HG03280 (cell line): Measurements from ENCODE around the gene CALML6.

Experiments used
- ATAC-seq: cut with Tn5 transposase; IDR thresholded peaks from one replicate; pipeline ENCODE4 v1.9.1; 2021; ENCODE audit warnings: mild to moderate bottlenecking, moderate library complexity; ENCODE audit not compliant: unreplicated experiment

Gene CALML6

DNA sequence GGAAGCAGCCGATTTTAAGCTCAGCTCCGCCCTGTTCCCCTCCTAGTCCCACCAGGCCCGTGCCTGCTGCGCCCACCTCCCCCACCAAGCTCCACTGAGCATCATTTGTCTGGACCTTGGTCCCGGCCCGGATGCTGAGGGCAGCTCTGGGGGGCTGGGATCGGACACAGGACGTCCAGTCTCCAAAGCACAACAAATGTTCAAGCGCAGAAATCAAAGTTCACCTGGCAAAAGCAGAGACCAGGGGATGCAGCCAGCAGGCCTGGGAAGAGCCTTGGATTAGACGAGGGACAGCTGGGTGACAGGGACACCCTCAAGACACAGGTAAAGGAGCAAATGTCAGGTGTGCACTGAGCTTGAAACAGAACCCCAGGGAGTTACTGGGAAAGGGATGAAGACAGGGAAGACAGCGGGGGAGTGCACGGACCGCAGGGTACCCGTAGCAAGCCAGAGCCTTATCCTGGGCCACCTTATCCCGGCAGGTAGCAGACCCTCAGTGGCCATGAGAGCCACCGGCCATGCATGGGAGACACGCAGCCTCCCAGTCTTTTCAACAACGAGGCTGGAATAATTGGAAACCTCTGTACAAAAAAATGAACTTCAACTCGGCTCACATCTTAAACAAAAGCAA is 26.3 kb downstream of the CALML6 start:
- ATAC-seq = no peak

DNA sequence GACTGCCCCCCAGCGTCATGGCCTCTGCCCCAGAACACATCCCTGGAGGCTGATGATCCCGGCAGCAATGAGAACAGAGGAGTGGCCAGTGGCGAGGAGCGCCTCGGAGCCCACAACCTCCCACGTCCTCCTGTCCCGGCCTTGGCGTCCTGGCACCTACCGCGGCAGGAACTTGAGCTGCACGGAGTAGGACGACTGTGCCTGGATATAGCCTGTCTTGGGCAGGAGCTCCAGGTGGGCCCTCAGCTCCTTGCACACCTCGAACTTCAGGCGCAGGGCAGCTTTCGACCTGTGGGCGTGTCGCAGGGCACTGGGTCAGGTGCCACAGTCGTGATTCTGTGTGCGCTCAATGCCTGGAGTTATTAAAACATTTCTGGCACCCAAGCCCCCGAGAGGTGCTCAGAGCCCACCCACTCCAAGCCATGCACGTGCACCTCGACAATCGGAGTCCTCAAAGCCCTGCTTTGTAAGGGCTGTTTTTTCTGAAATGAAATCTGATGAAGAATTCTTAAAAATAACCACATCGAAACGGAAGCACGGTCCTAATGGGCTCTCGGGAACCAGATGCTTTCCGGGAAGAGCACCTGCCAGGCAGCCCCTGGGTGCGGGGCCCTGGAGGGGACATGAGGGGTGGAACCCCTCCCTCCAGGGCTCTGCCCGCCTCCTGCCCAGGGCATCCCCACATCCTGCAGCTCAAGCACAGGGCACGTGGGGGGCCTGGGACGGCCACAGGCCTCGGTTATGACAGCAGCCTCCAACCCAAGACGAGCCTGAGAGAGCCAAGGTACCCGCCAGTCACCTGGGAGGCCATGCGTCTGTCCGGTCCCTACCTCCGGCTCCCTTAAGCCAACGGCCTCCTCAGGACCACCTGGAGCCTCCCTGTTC is 27.1 kb downstream of the CALML6 start:
- ATAC-seq = no peak

DNA sequence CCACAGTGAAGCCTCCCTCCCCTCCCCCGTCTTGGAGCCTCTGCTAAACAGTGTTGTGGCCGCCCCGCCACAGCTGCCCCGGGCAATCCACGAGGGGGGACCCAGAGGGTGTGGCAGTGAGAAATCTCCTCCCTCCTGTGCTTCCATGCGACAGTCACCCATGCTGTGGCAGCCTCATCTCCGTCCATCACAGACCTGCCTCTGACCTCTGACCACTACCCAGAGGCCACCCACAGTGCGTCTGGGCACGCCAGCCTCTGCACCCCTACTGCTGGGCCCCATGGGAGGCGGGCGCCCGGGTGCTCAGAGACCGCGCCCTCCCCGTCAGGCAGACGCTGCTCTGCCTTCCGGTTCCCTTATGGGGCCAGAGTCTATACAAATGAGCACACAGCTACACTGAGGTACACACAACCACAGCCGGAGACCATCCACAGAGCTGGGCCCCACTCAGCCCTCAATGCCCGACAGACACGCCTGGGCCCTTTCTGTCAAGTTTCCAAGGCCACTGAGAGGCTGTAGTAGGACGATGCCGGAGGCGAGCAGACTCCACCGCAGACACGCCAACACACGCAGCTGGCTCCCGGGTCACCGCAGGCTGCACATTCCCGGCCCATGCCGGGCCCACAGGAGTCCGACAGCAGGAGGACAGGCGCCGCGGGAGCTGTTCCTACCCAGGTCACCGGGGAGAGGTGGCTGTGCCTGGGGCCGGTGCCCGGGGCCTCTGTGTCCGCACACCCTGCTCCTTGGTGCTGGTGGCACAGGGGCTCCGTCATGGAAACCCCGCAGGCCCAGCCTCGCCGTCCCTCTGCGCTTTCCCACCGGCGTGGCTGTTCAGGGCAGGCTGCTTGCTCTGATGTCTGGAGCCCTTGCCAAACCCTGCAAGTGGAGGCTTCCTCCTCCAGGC is 27.9 kb downstream of the CALML6 start:
- ATAC-seq = no peak

DNA sequence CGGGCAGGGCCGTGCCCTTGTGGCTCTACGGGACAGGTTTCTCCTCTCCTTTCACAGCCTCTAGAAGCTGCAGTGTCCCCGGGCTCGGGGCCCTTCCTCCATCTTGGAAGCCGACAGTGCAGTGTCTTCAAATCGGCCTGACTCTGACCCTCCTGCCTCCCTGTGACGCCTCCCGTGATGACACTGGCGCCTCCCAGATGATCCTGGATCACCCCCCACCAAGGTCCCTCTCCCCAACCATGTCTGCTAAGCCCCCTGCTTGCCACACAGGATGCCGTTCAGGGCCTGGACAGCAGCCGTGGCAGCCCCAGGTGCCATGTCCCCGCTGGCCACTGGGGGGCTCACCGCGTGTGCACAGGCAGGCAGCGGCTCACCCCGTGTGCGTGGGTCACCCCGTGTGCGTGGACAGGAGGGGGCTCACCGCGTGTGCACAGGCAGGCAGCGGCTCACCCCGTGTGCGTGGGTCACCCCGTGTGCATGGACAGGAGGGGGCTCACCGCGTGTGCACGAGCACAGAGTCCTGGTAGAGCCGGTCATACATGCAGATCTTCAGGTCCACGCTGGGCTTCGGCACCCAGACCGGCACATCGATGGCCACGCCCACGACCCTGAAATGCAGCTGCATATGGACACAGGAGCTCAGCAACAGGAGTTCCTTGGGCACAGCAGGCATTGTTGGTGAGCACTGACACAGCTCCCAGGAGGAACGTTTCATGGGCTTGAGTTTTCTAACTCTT is 28.9 kb downstream of the CALML6 start:
- ATAC-seq = no peak

DNA sequence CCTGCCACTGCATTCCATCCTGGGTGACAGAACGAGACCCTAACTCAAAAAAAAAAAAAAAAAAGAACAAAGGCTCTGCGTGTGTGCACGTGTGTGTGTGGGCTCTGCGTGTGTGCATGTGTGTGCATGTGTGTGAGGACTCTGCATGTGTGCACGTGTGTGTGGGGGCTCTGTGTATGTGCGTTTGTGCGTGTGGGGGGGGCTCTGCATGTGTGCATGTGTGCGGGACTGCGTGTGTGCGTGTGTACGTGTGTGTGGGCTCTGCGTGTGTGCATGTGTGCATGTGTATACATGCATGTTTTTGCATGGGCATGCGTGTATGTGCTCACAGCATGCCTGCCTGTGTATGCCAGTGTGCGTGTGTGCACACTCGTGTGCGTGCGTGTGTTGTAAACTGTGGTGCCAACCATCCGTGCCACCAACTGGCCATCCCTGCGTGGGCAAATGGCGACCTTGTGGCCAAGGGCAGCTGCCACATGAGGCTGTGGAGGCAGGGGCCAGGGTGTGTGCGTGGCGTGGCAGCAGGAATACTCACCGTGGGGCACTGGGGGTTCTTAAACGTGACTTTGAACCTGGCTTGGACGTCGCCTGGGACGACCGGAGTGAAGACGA is 30.8 kb downstream of the CALML6 start:
- no peak for ATAC-seq

DNA sequence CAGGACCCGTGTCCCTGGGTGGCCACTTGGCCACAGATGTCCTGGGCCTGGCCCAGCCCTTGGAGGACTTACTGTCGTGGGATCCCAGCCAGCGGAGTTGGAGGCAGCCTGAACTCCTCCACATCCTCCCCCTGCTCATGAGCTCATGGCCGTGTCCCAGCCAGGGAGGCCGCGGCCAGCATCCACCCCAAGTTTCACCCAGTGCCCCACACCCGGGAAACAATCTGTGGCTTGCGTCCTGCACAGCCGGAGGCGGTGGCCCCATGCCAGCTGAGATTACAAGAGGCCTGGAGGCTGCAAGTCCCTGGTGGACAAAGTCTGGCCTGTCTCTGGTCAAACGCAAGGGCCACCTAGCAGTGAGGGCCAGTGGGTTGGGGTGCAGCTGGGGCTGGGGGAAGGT is 31.5 kb downstream of the CALML6 start:
- ATAC-seq = no peak

DNA sequence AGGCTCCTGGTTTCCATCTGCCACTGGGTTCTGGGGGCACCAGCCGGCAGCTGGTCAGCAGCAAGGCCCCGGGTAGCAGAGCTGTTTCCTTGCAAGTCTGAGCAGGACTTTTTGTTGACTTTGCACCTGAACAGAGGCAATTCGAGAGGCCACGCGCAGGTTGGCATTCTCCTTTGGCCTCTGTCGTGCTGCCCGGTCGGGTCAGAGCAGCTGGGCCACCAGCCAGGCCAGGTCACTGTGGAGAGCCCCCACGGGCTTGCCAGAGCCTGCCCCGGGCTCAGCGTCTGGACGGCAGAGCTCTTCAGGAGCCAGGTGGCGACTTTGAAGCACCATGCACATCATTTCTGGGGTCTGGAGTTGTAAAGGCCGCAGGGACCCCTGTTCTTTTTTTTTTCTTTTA is 32.4 kb downstream of the CALML6 start:
- no peak for ATAC-seq

DNA sequence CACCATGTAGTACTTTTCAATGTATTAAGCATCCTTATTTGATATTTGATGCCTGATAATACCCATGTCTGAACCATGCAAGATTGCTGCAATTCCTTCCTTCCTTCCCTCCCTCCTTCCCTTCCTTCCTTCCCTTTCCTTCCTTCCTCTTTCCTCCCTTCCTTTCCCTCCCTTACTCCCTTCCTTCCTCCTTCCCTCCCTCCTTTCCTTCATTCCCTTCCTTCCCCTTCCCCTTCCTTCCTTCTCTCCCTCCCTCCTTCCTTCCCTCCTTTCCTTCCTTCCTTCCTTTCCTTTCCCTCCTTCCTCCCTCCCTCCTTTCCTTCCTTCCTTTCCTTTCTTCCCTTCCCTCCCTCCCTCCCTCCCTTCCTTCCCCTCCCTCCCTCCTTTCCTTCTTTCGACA is 33.7 kb downstream of the CALML6 start:
- ATAC-seq = no peak

DNA sequence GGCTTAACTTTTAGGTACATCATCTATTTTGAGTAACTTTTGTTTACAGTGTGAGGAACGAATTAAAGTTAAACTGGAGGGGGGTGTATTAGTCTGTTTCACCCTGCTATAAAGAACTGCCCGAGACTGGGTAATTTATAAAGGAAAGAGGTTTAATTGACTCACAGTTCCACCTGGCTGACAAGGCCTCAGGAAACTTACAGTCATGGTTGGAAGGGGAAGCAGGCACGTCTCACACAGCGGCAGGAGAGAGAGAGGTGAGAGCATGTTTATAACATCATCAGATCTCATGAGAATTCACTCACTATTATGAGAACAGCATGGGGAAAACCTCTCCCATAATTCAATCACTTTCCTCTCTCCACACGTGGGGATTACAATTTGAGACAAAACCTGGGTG is 35.9 kb downstream of the CALML6 start:
- no peak for ATAC-seq

DNA sequence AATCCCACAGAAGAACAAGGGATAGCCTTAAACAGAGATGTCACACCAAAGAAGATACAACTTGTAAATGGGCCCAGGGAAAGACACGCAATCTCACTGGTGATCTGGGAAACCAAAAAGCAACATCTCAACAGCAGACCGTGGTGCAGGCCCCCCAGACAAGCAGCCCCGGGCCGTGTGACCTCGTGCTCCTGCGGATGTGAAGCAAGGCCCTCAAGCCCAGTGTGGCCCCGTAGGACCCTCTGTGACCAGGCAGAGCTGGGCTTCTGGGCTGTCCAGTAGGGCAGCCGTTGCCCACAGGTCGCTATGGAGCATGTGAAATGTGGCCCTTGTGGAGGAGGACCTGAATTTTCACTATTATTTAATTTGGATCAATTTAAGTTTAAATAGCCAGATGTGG is 39.0 kb downstream of the CALML6 start:
- no peak for ATAC-seq

DNA sequence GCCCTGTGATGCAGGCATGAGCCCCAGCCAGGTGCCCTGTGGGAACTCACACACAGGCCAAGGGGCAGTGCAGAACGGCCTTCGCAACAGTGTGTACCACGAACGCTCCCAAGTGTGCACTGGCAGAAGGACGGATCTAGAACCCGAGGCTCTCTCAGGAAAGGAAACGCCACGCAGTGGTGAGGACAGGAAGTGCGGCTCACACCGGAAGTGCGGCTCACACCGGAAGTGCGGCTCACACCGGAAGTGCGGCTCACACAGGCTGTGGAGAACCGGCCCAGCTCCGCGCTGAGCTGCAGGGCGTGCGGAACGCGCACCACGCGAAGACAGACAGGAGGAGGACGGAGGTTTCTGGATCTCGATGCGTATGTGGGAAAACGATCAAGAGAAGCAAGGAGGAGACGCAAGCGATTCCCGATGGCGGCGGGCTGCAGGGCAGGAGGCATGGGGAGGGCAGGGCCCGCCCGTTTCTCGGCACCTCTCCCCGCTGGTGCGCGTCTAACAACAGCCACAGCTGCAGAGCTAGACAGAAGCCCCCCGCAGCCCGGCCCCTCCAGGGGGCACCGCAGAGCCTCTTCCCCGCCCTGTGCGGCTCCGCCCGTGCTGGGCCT is 39.9 kb downstream of the CALML6 start:
- no peak for ATAC-seq

DNA sequence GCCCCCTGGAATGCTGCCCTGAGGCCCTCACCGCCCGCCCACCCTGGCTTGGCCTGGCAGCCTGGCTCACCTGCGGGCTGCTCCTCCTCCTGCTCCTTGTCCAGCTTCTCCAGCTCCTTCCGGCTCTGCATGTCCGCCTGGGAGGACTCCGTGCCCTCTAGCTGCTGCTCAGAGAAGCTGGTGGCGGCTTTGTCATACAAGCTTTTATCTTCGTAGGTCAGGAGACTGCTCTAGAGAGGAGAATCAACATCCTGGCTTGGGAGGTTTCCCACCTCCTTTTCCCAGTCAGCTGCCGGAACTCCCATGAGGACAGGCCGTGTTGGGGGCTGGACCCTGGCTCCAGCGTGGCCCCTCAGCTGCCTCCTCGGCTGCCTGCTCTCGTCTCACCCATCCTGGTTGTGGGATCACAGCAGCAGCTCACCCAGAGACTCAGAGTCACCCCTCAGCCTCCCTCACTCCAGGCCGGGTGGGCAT is 40.6 kb downstream of the CALML6 start:
- no peak for ATAC-seq

DNA sequence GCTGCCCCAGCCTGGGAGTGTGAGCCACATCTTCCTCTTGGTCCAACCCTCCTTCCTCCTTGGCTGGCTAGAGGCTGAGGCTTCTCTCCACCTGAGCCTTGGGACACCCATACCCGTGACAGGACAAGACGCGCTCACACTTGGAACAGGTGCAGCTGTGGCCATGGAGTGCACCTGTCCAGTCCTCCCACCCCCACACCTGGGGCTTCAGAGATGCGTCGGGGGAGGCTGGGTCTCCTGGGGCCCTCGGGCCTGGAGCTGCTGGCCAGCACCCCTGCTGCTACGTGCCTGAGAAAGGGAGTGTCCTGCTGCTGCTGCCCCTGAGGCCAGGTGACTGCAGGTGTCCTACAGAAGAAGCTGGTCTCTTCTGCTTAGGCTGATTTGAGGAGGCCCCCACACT is 41.0 kb downstream of the CALML6 start:
- ATAC-seq = no peak

DNA sequence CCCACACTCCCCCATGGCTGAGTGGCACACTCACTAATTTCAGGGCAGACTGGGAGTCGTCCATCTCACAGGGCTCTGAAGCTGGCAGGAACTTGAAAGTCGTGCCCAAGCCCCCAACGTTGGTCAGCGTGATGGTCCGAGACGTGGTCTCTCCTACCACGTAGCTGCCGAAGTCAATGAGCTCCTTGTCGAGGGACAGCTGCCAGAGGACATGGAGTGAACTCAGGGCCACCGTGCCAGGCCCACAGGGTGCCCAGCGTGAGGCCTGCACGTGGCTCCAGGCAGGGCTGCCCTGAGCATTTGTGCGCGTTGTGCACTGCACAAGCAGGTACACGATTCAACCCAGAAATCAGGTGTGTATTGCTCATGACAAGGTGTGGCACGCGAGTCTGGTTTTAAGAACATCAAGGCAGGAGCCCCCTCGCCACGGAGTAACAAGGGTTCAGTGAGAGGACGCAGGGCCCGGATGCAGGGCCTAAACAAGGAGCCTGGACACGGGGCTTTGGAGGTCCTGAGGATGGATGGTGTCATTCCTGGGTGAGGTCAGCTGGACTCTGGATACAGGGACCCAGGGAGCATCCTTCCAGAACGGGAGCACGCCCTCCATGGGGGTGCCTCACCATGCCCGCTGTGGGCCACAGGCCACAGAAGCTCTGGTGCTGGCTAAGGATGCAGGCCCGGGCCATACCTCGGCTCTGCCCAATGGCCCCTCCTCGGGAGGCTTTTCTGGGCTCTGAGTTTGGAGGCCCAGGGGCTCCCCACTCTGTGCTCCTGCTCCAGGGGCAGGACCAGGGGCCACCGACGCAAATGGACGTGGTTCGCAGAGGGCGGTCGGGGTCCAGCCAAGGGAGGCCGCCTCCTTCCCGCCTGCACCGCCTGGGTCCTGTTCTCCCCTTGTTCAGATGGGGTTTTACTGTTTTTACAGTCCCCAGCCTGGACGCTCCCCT is 41.8 kb downstream of the CALML6 start:
- ATAC-seq = no peak

DNA sequence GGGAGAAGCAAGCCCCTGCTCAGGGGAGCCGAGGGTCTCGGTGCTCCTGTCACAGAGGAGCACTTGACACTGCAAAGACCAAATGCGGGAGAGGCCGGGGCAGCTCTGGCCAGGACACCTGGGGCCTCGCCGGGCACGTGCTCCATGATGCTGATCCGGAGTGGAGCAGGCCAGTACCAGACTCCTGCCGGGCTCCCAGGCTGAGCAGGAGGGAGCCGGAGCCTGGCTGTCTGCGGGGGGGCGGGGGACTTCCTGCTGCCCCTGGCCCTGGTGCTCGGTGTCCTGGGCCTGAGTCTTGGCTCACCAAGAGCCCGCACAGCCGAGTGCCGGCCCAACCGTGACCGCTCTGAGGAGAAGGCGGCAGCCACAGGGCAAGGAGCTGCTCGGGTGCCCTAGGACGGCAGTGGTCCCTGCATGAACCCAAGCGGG is 42.5 kb downstream of the CALML6 start:
- ATAC-seq = no peak

DNA sequence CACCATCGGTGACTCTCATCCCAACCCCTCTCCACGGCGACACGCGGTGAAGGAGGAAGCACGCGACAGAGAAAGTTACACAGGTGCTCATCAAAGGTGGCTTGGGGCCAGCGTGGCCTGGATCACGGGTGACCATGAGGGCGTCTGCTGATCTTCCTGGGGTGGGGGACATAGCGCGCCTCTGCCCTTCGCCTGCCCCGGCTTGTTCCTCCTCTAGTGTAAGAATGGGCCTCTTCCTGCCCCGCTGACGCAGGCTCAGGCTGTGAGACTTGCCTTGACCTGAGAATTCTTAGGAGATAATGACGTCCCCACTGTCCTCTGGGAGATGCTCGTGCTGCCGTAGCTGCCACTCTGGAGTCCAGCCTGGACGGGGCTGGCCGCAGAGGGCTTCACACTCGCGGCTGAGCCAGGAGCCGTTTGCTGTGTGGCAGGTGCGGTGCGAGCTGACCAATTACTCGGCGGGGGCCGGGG is 43.0 kb downstream of the CALML6 start:
- ATAC-seq = no peak

DNA sequence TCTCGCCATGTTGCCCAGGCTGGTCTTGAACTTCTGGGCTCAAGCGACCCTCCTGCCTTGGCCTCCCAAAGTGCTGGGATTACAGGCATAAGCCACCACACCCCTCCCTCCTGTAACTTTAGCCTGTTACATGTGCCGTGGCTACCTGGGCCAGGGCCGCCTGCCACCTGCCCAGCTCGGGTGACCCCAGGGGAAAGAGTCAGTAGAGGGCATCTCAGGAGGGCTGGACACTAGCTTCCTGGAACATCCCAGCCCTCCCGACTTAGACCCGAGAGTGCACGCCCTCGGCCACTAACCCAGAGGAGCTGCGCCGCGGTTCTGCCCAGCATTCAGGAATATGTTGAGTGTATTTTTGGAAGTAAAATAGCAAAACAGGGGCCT is 44.4 kb downstream of the CALML6 start:
- no peak for ATAC-seq

DNA sequence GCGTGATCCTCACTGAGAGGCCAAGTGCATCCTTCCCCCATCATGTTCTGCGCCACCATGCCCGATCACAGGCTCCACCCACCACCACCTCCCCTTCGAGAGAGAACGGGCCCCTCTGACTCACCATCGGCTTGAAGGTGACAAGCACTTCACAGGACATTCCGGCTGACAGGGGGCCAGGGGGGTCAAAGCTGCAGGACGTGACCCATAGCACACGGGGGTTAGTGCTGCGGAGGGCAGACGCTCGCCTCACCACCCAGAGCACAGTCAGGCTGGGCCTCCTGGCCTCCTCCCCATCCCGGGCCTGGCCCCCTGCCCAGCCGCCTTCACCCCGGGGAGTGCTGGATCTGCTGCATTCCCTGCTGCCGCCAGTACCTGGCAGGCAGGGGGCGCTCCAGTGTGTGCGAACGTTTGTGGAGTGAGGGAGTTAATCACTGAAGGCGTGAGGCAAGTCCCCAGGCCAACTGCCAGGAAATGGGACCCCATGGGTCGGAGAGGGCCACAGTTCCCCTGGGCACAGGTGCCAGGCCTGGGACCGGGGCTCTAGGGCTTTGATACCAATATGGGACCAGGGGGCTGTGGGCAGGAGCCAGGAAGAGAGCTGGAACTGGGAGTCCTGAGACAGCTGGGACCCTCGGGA is 44.9 kb downstream of the CALML6 start:
- no peak for ATAC-seq
